GM19351 (cell line): ENCODE measurements around the gene ERCC2.
"Not testable (repeated sequence)": the region's sequence is repeated elsewhere in the genome, so short reads cannot be mapped to it uniquely, and the experiment has no call there.

Source experiments
- ATAC-seq: cut with Tn5 transposase; IDR thresholded peaks from one replicate; pipeline ENCODE4 v1.9.1; 2021; ENCODE audit warnings: mild to moderate bottlenecking, moderate library complexity; ENCODE audit not compliant: unreplicated experiment

The ERCC2 gene

DNA sequence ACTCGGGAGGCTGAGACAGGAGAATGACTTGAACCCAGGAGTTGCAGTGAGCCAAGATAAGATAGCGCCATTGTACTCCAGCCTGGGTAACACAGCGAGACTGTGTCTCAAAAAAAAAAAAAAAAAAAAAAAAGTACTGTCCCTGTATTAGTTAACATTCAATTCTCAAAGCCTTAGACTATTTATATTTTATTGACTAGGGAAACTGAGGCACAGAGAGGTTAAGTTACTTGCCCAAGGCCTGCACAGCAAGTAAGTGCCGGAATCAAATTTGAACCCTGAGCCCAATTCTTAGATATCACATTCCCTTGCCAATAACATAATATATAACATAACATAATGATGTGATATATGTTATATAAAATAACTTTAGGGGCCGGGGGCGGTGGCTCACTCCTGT is 30.7 kb downstream of the ERCC2 start:
- no peak for ATAC-seq

DNA sequence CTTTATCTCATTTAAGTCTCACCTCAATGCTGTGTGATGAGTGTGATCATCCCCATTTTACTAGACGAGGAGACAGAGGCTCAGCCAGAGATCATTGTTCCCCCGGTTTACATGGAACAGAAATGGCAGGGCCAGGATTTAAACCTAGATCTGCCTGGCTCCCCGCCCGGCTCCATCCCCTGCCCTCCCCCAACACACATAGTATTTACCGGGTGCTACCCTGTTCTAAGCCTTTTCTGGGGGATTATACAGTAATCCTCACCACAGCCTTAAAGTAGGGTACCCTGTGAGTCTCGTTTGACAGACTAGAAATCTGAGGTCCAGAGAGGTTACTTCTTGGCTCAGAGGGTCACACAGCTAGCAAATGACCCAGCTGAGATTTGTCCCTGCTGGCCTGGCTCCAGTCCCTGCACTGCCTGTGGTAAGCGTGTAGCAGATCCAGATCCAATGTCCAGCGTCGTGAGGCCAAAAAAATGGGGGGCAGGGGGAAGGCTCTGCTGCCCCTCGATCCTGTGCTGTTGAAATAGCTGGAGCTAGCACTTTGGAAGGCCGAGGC is 33.6 kb downstream of the ERCC2 start:
- no peak for ATAC-seq

DNA sequence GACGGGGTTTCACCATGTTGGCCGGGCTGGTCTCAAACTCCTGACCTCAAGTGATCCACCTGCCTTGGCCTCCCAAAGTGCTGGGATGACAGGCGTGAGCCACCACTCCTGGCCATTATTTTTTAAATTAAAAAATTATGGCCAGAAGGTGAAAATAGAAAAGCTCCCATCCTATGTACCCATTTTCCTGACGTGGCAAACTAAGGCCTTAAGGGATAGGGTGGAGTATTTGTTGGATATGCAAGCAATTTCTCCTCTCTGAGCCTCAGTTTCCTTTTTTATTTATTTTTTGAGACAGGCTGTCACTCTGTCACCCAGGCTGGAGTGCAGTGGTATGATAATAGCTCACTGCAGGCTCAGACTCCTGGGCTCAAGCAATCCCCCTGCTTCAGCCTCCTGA is 35.5 kb downstream of the ERCC2 start:
- ATAC-seq, result not testable (repeated sequence)

DNA sequence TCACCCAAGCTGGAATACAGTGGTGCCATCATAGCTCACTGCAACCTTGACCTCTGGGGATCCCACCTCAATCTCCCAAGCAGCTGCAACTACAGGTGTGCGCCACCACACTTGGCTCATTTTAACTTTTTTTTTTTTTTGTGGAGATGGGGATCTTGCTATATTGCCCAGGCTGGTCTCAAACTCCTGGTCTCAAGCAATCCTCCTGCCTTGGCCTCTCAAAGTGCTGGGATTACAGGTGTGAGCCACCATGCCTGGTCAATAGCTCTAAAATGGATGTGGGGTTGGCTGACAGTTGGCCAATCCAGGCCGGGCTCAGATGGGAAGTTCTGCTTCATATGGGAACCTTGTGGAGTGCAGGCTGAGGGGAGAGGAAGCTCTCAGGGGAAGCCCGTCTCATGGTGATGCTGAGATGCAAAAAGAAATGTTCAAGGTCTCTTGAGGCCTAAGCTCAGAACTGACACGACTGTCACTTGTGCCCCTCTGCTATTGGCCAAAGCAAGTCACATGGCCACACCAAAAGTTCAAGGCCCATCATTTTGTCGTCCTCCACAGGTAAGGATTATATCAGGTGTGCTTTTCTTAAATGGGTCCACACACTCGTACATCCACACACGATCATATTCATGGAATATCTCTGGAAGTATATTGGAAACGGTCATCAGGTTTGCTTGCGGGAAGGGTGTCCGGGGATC is 36.6 kb downstream of the ERCC2 start:
- ATAC-seq, result no peak

DNA sequence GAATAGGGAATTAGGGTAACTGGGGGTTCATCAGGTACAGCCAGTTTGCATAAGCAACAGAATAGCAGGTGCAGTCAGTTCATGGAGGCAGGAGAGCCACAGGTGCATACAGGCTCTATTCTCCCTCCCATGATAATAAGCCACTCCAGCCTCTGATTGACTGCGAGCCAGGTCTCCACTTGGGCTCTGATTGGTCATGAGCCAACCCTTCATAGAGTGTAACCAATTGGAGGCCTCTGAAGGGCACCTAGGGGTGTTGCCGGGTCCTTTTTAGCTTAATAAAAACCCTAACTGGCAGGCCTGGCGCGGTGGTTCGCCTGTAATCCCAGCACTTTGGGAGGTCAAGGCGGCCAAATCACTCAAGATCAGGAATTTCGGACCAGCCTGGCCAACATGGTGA is 39.0 kb downstream of the ERCC2 start:
- ATAC-seq, result no peak

DNA sequence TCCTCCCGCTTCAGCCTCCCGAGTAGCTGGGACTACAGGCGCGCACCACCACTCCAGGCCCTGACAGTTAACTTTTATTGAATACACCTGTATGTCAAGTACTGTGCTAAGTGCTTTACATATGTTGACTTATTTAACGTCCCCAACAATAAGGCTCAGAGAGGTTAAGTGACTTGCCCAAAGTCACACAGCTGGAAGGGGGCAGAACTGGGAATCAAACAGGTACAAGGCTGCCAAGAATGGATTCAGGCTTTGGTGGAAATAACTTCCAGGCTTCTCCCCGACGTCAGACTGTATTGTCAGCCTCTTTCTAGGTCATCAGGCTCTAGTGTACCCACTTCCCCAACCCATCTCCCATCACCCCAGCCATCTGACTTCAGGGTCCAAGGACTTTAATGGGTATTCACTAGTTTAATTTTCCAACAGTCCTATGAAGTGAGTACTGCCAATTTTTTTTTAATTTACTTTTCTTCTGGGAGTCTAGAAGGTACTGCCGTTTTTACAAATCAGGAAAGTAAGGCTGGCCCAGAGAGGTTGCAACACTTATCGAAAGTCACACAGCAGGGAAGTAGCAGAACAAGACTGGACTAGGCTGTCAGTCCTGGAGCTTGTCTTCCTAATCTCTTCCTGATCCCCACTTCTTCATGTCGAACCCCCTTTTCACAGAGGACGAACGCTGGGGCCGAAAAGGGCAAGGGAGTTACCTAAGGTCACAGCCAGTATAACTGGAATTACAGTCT is 42.8 kb downstream of the ERCC2 start:
- ATAC-seq, result no peak

DNA sequence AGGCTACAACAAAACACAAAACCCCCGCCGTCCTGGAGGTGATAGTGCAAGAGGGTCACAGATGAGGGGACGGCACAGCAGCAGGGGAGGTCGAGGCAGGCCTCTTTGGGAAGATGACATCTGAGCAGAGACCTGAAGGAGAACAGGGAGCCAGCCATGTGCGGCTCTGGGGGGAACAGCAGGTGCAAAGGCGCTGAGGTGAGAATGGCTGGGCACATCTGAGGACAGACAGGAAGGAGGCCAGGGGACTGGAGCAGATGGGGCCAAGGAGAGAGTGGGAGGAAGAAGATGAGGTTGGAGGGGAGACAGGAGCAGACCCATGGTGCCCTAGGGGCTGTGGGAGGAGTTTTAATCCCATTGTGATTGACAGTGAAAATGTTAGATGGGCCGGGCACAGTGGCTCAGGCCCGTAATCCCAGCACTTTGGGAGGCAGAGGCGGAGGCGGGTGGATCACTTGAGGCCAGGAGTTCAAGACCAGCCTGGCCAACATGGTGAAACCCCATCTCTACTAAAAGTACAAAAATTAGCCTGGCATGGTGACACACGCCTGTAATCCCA is 45.9 kb downstream of the ERCC2 start:
- ATAC-seq, result no peak

DNA sequence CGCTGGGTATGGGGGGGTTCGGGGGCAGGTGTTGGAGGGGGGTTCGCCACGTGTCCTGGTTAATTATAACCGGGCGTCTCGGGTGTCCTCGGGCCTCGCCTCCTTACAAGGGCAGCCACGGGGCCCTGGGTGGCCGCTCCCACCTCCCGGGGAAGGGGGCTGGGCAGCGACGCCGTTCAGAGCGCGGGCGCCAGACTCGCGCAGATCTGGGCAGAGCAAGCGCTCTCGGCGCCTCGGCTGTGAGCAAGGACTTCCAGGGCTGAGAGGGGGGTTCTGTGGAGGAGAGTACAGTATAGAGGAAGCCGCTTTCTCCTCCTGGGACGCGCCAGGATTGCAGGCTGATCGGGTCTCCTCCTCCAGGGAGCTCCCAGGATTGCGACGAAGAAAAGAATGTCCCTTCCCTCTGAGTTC is 46.7 kb downstream of the ERCC2 start:
- ATAC-seq, result no peak

DNA sequence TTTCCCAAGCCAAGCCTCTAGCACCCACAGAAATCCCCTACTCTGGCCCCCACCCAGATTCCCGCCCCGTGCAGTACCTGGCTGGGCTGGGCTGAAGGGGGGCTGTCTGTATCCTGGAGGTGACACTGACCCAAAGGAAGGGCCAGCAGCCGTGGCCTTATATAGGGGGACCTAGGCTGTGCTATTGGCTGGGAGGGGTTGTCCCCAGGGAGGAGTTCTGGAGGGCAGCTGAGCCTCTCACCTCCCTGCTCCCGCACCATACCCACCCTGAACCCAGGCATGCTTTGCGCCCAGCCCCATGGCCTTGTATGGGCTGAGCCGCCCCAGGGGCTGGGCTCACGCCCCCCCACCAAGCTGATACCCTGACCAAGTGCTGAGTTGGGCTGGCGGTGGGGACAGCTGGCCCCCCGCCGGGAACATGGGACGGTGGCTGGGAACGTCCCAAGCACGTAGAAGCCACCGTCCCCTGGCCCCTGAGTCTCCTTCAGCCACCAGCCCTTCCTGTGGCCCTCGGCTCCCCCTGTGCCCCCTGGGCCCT is 47.6 kb downstream of the ERCC2 start, which contains the start of gene CKM:
TSS of gene CKM (minus strand) at position 132 of the 538 bp plus-strand sequence. CDS start 3,162 bp downstream, outside the sequence.
- no peak for ATAC-seq

DNA sequence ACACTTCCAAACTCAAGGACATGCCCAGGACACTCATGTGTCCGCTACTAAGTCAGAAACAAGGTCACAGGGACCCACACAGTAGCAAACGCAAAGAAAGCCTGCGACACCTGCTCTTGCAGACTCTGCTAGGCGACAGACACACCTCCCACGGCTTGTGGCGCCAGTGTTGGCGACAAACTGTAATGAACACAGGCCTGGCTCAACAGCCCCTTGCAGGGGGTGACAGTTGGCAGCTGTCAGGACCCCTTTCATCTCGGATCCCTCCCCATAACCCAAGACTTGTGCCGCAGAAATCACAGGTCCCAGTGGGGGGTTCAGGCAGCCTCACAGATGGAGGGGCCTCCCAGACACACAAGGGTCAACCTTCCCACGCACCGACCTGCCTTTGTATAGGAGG is 48.1 kb downstream of the ERCC2 start:
- ATAC-seq, result no peak

DNA sequence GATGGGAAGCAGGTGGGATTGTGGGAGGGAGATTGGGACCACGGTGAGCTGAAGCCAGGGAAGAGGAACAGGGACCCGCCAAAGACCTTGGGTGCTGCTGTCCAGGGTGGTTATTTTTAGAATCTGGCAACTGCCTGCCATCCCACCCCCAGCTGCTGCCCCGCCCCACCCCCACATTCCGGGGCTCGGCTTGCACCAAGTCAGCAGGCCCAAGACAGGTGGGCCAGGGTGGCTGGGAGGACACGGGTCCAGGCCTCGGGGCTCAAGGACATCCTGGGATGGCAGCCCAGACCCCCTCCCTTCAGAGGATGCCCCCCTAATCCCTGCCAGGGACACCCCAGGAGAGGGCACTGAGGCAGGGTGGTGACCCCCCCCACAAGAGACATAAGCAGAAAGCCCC is 48.5 kb downstream of the ERCC2 start:
- ATAC-seq, result no peak

DNA sequence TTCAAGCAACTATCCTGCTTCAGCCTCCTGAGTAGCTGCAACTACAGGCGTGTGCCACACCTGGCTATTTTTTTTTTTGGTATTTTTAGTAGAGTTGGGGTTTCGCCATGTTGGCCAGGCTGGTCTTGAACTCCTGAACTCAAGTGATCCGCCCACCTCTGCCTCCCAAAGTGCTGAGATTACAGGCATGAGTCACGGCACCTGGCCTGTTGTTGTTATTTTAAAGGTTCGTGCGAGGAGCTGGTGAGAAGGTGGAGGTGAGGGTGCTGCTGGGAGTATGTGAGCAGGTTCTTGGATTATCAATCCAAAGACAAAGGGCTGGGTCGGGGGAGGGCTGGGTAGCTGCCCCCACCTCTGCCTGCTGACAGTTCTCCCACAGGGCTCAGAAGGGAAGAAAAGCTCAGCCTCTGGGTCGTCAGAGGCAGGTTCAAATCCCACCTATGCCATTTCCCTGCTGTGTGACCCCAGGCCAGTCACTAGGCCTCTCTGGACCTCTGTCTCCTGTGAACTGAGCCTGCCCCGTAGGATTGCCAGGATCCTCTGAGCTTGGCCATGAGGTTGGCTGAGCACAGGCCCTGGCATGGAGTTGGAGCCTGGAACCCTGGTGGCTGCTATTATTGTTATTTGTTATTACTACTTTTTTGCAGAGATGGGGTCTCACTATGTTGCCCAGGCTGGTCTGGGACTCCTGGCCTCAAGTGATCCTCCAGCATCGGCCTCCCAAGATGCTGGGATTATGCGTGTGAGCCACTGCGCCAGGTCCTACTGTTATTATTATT is 49.2 kb downstream of the ERCC2 start:
- ATAC-seq, result no peak

DNA sequence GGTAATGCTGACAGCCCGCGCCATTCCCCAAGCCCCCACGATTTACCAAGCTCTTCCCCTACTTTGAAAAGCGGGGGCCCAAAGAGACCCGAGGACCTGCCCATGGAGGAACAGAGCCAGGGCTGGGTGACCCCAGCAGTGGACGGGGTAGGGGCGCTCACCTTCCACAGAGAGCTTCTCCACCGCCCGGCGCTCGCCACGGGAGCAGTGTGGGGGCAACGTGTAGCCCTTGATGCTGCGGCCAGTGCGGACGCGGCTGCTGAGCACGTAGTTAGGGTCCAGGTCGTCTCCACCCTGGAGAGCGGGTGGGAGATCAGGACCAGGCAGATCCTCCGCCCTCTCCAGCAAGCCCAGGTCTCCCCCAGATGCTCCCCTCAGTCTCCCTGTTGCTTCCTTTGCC is 55.1 kb downstream of the ERCC2 start:
- ATAC-seq, result no peak

DNA sequence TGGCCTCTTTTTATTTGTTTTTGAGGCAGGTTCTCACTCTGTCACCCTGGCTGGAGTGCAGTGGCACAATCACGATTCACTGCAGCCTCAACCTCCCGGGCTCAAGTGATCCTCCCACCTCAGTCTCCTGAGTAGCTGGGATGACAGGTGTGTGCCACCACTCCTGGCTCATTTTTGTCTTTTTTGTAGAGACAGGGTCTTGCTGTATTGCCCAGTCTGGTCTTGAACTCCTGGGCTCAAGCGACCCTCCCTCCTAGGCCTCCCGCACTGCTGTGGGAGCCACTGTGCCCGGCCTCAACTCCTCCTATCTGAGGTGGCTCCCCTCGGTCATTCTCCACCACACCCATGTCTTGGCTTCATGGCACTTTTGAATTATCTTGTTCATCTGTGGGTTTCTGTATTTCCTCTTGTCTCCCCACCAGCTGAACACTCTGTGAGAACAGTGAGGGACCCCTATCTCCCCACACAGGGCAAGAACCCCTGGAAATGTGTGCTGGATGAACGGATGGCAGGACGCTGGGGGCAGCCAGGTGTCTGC is 55.6 kb downstream of the ERCC2 start:
- no peak for ATAC-seq

DNA sequence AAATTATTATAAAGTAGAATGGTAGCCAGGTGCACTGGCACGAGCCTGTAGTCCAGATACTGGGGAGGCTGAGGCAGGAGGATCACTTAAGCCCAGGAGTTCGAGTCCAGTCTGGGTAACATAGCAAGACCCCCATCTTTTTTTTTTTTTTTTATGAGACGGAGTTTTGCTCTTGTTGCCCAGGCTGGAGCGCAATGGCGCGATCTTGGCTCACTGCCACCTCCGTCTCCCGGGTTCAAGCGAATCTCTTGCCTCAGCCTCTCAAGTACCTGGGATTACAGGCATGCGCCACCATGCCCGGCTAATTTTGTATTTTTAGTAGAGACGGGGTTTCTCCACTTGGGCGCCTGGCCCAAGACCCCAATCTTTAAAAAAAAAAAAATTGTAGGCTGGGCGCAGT is 58.1 kb downstream of the ERCC2 start:
- not testable (repeated sequence) for ATAC-seq

DNA sequence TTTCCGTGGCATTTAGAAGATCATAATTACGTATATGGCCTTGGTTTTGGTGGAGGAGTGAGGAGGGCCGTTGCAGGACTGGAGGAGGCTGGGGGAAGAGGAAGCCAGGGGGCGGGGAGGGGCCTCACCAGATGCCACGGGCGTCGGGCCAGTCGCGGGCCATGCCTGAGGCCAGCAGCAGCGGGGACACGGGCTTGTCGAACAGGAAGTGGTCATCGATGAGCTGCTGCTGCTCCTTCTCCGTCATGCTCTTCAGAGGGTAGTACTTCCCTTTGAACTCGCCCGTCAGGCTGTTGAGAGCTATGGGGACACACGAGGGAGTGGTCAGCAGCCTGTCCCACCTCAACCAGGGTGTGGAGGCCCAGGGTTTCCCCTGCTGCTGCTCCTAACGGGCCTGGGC is 58.8 kb downstream of the ERCC2 start:
- no peak for ATAC-seq

DNA sequence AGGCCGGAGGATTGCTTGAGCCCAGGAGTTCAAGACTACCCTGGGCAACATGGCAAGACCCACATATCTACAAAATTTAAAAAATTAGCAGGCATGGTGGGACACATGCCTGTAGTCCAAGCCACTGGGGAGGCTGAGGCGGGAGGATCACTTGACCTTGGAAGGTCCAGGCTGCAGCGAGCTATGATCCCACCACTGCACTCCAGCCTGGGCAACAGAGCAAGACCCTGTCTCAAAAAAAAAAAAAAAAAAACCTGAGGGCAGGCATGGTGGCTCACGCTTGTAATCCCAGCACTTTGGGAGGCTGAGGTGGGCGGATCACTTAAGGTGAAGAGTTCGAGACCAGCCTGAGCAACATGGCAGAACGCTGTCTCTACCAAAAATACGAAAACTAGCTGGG is 61.1 kb downstream of the ERCC2 start:
- ATAC-seq, result not testable (repeated sequence)

DNA sequence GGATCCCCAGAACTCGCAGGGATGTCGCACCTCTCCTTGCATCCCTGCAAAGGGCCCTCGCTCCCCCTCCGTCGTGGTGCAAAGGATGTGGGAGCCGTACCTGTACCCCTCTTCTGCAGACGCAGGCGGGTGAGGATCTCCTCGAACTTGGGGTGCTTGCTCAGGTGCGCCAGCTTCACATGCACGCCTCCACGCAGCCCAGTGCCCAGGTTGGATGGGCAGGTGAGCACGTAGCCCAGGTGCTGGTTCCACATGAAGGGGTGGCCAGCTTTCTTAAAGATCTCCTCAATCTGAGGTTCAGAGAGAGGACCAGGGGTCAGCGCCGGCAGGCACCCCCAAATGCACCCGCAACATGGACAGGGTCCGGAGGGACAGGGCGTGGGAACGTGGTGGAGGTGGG is 63.0 kb downstream of the ERCC2 start:
- no peak for ATAC-seq

DNA sequence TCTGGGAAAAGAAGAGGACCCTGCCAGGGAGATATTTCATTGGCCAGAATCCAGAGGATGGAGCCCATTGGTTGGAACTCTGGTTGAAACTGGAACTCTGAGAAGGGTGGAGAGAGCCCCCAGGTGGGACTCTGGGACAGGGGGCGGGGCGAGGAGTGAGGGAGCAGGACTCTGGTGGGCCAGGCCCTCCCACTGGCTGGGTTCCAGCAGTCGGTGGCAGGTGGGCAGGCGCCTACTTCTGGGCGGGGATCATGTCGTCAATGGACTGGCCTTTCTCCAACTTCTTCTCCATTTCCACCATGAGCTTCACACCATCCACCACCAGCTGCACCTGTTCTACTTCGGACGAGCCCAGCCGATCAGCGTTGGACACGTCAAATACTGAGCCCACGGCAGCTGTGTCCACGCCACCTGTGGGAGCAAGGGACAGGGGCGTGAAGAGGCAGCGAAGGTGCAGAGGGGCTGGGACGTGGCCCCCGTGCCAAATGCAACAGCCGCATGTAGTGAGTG is 63.8 kb downstream of the ERCC2 start:
- no peak for ATAC-seq

DNA sequence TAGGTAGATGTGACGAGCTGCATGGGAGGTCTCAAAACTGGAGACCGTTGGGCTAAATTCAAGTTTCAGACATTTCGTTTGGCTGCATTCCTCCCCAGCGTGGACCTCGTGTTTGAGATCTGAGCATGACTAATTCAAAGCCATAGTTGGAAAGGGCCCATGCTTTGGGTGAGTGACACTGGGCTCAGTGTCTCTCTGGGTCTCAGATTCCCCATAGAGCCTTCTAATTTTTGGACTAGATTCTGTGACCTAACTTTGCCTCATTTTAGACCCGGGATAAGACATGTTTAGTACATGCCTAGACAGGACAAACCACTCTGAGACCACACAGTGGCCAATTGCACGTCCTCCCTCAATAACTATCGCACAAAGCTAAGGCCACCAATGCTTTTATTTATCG is 64.3 kb downstream of the ERCC2 start:
- ATAC-seq, result no peak
